ENCODE data around the gene S100P.

DNA sequence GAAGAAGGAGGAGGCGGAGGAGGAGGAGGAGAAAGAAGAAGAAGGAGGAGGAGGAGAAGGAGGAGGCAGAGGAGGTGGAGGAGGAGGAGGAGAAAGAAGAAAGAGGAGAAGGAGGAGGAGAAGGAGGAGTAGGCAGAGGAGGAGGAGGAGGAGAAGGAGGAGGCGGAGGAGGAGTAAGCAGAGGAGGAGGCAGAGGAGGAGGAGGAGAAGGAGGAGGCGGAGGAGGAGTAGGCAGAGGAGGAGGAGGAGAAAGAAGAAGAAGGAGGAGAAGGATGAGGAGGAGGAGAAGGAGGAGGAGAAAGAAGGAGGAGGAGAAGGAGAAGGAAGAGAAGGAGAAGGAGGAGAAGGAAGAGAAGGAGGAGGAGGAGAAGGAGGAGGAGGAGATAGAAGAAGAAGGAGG, 33.2 kb upstream of the S100P start:
- TF ChIP-seq, protein P1, sequence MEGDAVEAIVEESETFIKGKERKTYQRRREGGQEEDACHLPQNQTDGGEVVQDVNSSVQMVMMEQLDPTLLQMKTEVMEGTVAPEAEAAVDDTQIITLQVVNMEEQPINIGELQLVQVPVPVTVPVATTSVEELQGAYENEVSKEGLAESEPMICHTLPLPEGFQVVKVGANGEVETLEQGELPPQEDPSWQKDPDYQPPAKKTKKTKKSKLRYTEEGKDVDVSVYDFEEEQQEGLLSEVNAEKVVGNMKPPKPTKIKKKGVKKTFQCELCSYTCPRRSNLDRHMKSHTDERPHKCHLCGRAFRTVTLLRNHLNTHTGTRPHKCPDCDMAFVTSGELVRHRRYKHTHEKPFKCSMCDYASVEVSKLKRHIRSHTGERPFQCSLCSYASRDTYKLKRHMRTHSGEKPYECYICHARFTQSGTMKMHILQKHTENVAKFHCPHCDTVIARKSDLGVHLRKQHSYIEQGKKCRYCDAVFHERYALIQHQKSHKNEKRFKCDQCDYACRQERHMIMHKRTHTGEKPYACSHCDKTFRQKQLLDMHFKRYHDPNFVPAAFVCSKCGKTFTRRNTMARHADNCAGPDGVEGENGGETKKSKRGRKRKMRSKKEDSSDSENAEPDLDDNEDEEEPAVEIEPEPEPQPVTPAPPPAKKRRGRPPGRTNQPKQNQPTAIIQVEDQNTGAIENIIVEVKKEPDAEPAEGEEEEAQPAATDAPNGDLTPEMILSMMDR (IDR thresholded peaks at IDR 0.05; ENCODE audit: low read depth, low read length, missing input control), result no peak
- no peak for TF ChIP-seq YY1 (IDR thresholded peaks at IDR 0.05)
- TF ChIP-seq RAD21 (IDR thresholded peaks at IDR 0.05), result no peak
- no peak for TF ChIP-seq TAF1 (conservative IDR thresholded peaks at IDR 0.05)
- TF ChIP-seq EGR1 (IDR thresholded peaks at IDR 0.05; ENCODE audit: low read depth in 2 of 2), result no peak
- no peak for TF ChIP-seq RXRA (IDR thresholded peaks at IDR 0.05)
- TF ChIP-seq, protein P2, sequence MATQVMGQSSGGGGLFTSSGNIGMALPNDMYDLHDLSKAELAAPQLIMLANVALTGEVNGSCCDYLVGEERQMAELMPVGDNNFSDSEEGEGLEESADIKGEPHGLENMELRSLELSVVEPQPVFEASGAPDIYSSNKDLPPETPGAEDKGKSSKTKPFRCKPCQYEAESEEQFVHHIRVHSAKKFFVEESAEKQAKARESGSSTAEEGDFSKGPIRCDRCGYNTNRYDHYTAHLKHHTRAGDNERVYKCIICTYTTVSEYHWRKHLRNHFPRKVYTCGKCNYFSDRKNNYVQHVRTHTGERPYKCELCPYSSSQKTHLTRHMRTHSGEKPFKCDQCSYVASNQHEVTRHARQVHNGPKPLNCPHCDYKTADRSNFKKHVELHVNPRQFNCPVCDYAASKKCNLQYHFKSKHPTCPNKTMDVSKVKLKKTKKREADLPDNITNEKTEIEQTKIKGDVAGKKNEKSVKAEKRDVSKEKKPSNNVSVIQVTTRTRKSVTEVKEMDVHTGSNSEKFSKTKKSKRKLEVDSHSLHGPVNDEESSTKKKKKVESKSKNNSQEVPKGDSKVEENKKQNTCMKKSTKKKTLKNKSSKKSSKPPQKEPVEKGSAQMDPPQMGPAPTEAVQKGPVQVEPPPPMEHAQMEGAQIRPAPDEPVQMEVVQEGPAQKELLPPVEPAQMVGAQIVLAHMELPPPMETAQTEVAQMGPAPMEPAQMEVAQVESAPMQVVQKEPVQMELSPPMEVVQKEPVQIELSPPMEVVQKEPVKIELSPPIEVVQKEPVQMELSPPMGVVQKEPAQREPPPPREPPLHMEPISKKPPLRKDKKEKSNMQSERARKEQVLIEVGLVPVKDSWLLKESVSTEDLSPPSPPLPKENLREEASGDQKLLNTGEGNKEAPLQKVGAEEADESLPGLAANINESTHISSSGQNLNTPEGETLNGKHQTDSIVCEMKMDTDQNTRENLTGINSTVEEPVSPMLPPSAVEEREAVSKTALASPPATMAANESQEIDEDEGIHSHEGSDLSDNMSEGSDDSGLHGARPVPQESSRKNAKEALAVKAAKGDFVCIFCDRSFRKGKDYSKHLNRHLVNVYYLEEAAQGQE (IDR thresholded peaks at IDR 0.05), result no peak
- TF ChIP-seq HNF4G (IDR thresholded peaks at IDR 0.05), result no peak
- no peak for TF ChIP-seq FOXA1 (IDR thresholded peaks at IDR 0.05)
- TF ChIP-seq, protein P3, sequence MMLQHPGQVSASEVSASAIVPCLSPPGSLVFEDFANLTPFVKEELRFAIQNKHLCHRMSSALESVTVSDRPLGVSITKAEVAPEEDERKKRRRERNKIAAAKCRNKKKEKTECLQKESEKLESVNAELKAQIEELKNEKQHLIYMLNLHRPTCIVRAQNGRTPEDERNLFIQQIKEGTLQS (IDR thresholded peaks at IDR 0.05), result no peak
- TF ChIP-seq, protein P4, sequence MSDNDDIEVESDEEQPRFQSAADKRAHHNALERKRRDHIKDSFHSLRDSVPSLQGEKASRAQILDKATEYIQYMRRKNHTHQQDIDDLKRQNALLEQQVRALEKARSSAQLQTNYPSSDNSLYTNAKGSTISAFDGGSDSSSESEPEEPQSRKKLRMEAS (IDR thresholded peaks at IDR 0.05), result no peak
- no peak for TF ChIP-seq HNF4A (conservative IDR thresholded peaks at IDR 0.05)
- TF ChIP-seq NR2F2 (IDR thresholded peaks at IDR 0.05), result no peak
- TF ChIP-seq FOXA2 (IDR thresholded peaks at IDR 0.05), result no peak

All from liver (tissue), 3 donors.